ENCODE results near the gene SETD7. TPM values are rescaled to one million over a fixed set of nuclear protein-coding genes. Genes with fewer than 3 reads are reported as not detected.

The SETD7 gene
- total RNA-seq, 1 donor from 2014 or later = 51.8 TPM

DNA sequence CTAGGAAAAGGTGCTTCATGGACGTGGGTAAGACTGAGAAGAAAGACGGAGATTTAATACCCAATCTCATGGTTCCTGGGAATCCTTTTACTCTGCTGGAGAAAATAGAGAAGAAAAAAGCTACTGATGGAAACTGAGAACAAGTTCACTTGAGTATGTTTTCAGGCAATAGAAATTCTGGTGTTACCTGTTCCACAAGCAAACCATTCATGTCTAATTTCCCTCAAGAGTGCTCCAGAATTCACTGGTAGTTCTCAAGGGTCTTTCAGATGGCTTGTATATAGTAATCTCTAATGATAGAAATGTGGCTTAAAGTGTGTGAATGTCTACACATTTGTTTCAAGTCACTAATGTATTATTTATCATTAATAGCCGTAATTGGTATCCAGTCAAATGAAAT lies 22.5 kb downstream of the SETD7 start:
- DNase-seq (ENCODE audit: extremely low spot score in 2 of 2) = no peak
- intact Hi-C loops (cut with DNase I) = no loop called here
- no peak overlapping the region for H3K4me3 ChIP-seq
- no peaks in the 10 kb centered on the region for H3K9me3 ChIP-seq
- peaks cover 18% of the 10 kb centered on the region for H3K4me1 ChIP-seq
- H3K27me3 ChIP-seq = no peaks in the 10 kb centered on the region
- H3K36me3 ChIP-seq = peaks cover 0 to 5% of the 10 kb centered on the region in 2 donors
- TF ChIP-seq, protein P1, sequence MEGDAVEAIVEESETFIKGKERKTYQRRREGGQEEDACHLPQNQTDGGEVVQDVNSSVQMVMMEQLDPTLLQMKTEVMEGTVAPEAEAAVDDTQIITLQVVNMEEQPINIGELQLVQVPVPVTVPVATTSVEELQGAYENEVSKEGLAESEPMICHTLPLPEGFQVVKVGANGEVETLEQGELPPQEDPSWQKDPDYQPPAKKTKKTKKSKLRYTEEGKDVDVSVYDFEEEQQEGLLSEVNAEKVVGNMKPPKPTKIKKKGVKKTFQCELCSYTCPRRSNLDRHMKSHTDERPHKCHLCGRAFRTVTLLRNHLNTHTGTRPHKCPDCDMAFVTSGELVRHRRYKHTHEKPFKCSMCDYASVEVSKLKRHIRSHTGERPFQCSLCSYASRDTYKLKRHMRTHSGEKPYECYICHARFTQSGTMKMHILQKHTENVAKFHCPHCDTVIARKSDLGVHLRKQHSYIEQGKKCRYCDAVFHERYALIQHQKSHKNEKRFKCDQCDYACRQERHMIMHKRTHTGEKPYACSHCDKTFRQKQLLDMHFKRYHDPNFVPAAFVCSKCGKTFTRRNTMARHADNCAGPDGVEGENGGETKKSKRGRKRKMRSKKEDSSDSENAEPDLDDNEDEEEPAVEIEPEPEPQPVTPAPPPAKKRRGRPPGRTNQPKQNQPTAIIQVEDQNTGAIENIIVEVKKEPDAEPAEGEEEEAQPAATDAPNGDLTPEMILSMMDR (IDR thresholded peaks at IDR 0.05) = no peak
- TF ChIP-seq POLR2AphosphoS5 (IDR thresholded peaks at IDR 0.05; ENCODE audit: insufficient read depth in 1 of 2, low read depth in 1 of 2) (no peak), POLR2A (IDR thresholded peaks at IDR 0.05) (no peak)
- no peak overlapping the region for H3K27ac ChIP-seq

DNA sequence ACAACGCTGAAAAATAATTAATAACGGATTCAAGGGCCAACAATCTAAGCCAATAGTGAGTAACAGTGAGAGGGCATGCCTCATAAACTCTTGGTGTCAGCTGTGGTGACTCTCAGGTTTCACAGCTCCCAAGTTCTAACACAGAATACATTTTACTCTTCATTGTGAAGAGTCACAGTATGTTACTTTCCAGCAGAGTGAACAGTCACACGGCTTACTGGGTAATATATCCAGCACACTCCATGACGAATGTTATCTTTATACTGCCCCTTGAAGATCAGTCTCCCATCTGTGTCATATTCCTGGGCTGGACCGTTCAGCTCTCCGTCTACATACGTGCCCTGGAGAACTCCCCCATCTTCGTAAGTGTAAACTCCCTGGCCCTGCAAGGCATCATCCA lies 23.1 kb downstream of the SETD7 start:
- intact Hi-C loops (cut with DNase I) = no loop called here
- H3K4me1 ChIP-seq = peaks cover 16% of the 10 kb centered on the region
- DNase-seq (ENCODE audit: extremely low spot score in 2 of 2) = no peak
- H3K4me3 ChIP-seq = no peak overlapping the region
- H3K9me3 ChIP-seq = no peaks in the 10 kb centered on the region
- TF ChIP-seq POLR2AphosphoS5 (IDR thresholded peaks at IDR 0.05; ENCODE audit: insufficient read depth in 1 of 2, low read depth in 1 of 2) = no peak
- TF ChIP-seq, protein P1 (IDR thresholded peaks at IDR 0.05) = no peak
- TF ChIP-seq POLR2A (IDR thresholded peaks at IDR 0.05) = no peak
- H3K27ac ChIP-seq = no peak overlapping the region
- no peaks in the 10 kb centered on the region for H3K27me3 ChIP-seq
- peaks cover 0 to 8% of the 10 kb centered on the region in 2 donors for H3K36me3 ChIP-seq

DNA sequence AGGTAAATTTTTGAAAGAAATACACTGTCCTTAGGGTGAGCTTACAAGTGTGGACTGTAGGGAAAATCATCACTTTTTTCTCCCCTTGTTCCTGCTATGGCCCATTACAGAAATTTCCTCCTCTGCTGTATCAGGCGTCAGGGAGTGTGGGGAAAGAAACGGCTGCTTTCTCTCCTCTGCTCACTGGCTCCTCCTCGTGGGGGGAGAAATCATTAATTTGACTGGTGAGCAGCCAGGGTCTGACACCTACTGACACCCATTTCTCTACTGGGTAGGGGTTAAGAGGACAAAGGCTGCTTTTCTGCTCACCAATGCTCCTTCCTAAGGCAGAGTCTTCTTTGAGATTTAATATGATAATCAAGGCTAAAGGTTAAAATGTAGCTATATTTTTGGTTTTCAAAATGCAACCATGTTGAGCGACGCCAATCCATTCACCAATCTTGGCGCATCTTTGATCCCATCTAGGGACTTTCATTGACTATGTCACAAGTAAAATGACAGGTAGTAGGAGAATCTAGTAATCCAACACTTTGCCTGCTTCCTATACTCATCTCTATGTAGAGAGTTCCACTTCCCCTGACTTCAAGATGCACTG lies 25.1 kb downstream of the SETD7 start:
- H3K36me3 ChIP-seq = peaks cover 0 to 19% of the 10 kb centered on the region in 2 donors

DNA sequence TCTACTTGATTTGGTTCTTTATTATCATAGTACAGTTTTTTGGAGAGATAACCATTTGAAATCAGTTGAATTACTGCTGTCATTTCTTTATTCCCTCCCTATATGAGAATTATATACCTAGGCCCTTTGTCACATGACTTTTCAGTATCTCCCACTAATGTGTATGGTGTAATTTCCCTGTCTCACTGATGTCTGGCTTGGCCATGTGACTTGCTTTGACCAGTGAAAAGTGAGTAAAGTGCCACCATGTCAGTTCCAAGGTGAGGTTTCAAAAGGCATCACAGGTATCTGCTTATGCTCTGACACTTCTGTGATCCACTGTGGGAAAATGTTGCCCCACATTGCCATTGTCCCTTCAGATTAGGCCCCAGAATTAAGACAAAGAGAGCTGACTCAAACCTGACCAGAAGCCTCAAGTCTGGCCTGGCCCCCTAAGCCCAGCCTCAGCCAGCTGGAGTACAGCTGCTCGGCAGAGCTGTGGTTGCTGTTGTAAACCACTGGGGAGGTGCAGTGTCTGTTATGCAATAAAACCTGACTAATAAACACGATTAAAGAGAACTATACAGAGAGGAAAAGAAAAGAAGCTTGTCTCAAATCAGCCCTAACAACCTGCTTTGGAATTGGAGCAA lies 27.5 kb downstream of the SETD7 start:
- TF ChIP-seq, protein P1 (IDR thresholded peaks at IDR 0.05) = no peak
- TF ChIP-seq POLR2AphosphoS5 (IDR thresholded peaks at IDR 0.05; ENCODE audit: insufficient read depth in 1 of 2, low read depth in 1 of 2) (no peak), POLR2A (IDR thresholded peaks at IDR 0.05) (no peak)
- intact Hi-C loops (cut with DNase I) = no loop called here
- peaks cover 0 to 25% of the 10 kb centered on the region in 2 donors for H3K36me3 ChIP-seq

More for the DNA sequence above, 25.1 kb downstream of the SETD7 start:
- Histone ChIP-seq H3K27ac (no peak overlapping the region), H3K4me3 (no peak overlapping the region), H3K9me3 (no peaks in the 10 kb centered on the region), H3K4me1 (peaks cover 15% of the 10 kb centered on the region), H3K27me3 (no peaks in the 10 kb centered on the region)
- intact Hi-C loops (cut with DNase I) = no loop called here
- TF ChIP-seq POLR2AphosphoS5 (IDR thresholded peaks at IDR 0.05; ENCODE audit: insufficient read depth in 1 of 2, low read depth in 1 of 2) = no peak
- TF ChIP-seq, protein P1 (IDR thresholded peaks at IDR 0.05) = peak in 2 of 3 experiments; percentile 31 to 50
- no peak for DNase-seq (ENCODE audit: extremely low spot score in 2 of 2)

DNA sequence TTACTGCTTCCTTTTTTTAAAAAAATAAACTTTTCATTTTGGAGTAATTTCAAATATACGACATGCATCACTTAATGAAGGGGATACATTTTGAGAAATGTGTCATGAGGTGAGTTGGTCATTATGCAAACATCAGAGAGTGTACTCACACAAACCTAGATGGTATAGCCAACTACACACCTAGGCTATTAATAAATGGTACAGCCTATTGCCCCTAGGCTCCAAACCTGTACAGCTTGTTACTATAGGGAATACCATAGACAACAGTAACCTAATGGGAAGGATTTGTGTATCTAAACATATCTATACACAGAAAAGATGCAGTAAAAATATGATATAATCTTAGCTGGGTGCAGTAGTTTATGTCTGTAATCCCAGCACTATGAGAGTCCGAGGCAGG lies 29.1 kb downstream of the SETD7 start:
- intact Hi-C loops (cut with DNase I) = no loop called here
- Histone ChIP-seq H3K27ac (no peak overlapping the region), H3K4me3 (no peak overlapping the region), H3K27me3 (no peaks in the 10 kb centered on the region), H3K36me3 (peaks cover 0 to 39% of the 10 kb centered on the region in 2 donors), H3K9me3 (no peaks in the 10 kb centered on the region), H3K4me1 (peaks cover 24% of the 10 kb centered on the region)
- no peak for TF ChIP-seq POLR2AphosphoS5 (IDR thresholded peaks at IDR 0.05; ENCODE audit: insufficient read depth in 1 of 2, low read depth in 1 of 2)
- TF ChIP-seq, protein P1 (IDR thresholded peaks at IDR 0.05) = no peak
- DNase-seq (ENCODE audit: extremely low spot score in 2 of 2) = no peak

More for the DNA sequence above, 27.5 kb downstream of the SETD7 start:
- no peaks in the 10 kb centered on the region for H3K9me3 ChIP-seq
- H3K27me3 ChIP-seq = no peaks in the 10 kb centered on the region
- H3K4me1 ChIP-seq = peaks cover 20% of the 10 kb centered on the region
- H3K27ac ChIP-seq = peak overlapping the region; percentile 13
- H3K4me3 ChIP-seq = no peak overlapping the region
- DNase-seq (ENCODE audit: extremely low spot score in 2 of 2) = no peak

Measured in vagina (tissue), 2 donors.